K562 (cell line): ENCODE measurements around the gene NR3C1. TPM values are rescaled to one million over a fixed set of nuclear protein-coding genes. Genes with fewer than 3 reads are reported as not detected.

Experiments
- BCOR ChIP-seq: fragments of 450-650 bp; IDR thresholded peaks from 2 replicates; pipeline ENCODE4 v1.6.1; 2016
- CBFB ChIP-seq: sonication (generic); formaldehyde crosslinking; IDR thresholded peaks from 2 replicates; pipeline ENCODE4 v1.4.0; 2020; ENCODE audit warnings: mild to moderate bottlenecking, missing genetic modification reagents
- CREB1 ChIP-seq, 2 experiments: sonication (generic) in 1 of 2; formaldehyde crosslinking in 1 of 2; IDR thresholded peaks; 2 replicates each; pipeline versions ENCODE4 v1.6.1 to v1.8.0; 2012 to 2022; ENCODE audit warnings: inconsistent platforms in 1 of 2, mild to moderate bottlenecking in 1 of 2, missing genetic modification reagents in 1 of 2, moderate library complexity in 1 of 2
- E2F3 ChIP-seq: fragments of 250-450 bp; sonication (Bioruptor Pico); IDR thresholded peaks from 2 replicates; pipeline ENCODE4 v1.4.0; 2020; ENCODE audit warnings: mild to moderate bottlenecking
- EP300 ChIP-seq: IDR thresholded peaks from 2 replicates; pipeline ENCODE4 v1.6.1; 2012; ENCODE audit warnings: low read length, improper control_type of control experiment
- FOXJ3 ChIP-seq: sonication (generic); formaldehyde crosslinking; IDR thresholded peaks from 2 replicates; pipeline ENCODE4 v1.4.0; 2020; ENCODE audit warnings: mild to moderate bottlenecking, missing genetic modification reagents
- FOXP4 ChIP-seq: sonication (generic); formaldehyde crosslinking; IDR thresholded peaks from 2 replicates; pipeline ENCODE4 v1.8.0; 2022; ENCODE audit warnings: mild to moderate bottlenecking, missing genetic modification reagents, borderline replicate concordance
- HLTF ChIP-seq: fragments of 450-650 bp; IDR thresholded peaks from 2 replicates; pipeline ENCODE4 v1.6.1; 2016
- ILK ChIP-seq: fragments of 450-650 bp; IDR thresholded peaks from 2 replicates; pipeline ENCODE4 v1.6.1; 2016; ENCODE audit warnings: missing genetic modification characterization, low read depth, mild to moderate bottlenecking, missing compliant biosample characterization, moderate library complexity, borderline replicate concordance
- KLF16 ChIP-seq: IDR thresholded peaks from 2 replicates; pipeline ENCODE4 v1.6.1; 2016; ENCODE audit warnings: antibody characterized with exemption
- MXI1 ChIP-seq: IDR thresholded peaks from 2 replicates; pipeline ENCODE4 v1.6.1; 2011; ENCODE audit warnings: low read depth, mild to moderate bottlenecking, improper control_type of control experiment, low read length
- NR2C1 ChIP-seq, 2 experiments: fragments of 450-650 bp; IDR thresholded peaks; 2 replicates each; pipeline ENCODE4 v1.6.1; 2017; ENCODE audit warnings: mild to moderate bottlenecking in 2 of 2, antibody characterized with exemption in 1 of 2, inconsistent platforms in 1 of 2, missing compliant biosample characterization in 1 of 2, missing genetic modification characterization in 1 of 2
- NR3C1 ChIP-seq: sonication (generic); formaldehyde crosslinking; IDR thresholded peaks from 2 replicates; pipeline ENCODE4 v1.8.1; 2022; ENCODE audit warnings: missing genetic modification reagents
- RBM25 ChIP-seq: fragments of 200-400 bp; formaldehyde crosslinking; IDR thresholded peaks from 2 replicates; pipeline ENCODE4 v1.6.1; 2018; ENCODE audit warnings: low read length, low read depth, moderate library complexity; ENCODE audit not compliant: severe bottlenecking
- SMARCE1 ChIP-seq: fragments of 450-650 bp; IDR thresholded peaks from 2 replicates; pipeline ENCODE4 v1.7.1; 2016; ENCODE audit warnings: mild to moderate bottlenecking
- SMC3 ChIP-seq: conservative IDR thresholded peaks from 2 replicates; pipeline ENCODE4 v1.6.1; 2011; ENCODE audit warnings: low read depth, low read length, improper control_type of control experiment; ENCODE audit not compliant: insufficient read depth
- SRSF1 ChIP-seq: fragments of 200-400 bp; formaldehyde crosslinking; IDR thresholded peaks from 2 replicates; pipeline ENCODE4 v1.6.1; 2017; ENCODE audit warnings: mild to moderate bottlenecking, low read depth, low read length, moderate library complexity
- SRSF9 ChIP-seq: fragments of 200-400 bp; formaldehyde crosslinking; IDR thresholded peaks from 2 replicates; pipeline ENCODE4 v1.6.1; 2017; ENCODE audit warnings: low read depth, low read length, borderline replicate concordance
- TFAM ChIP-seq: fragments of 250-450 bp; sonication (Bioruptor Pico); conservative IDR thresholded peaks from 2 replicates; pipeline ENCODE4 v1.5.0; 2021; ENCODE audit warnings: mild to moderate bottlenecking, moderate library complexity
- THAP7 ChIP-seq: fragments of 250-450 bp; sonication (Bioruptor Pico); IDR thresholded peaks from 2 replicates; pipeline ENCODE4 v1.5.0; 2021
- ZBED1 ChIP-seq: IDR thresholded peaks from 2 replicates; pipeline ENCODE4 v1.6.1; 2014
- ZNF121 ChIP-seq: sonication (generic); formaldehyde crosslinking; conservative IDR thresholded peaks from 2 replicates; pipeline ENCODE4 v1.8.0; 2022; ENCODE audit warnings: missing genetic modification reagents
- ZNF133 ChIP-seq: fragments of 250-450 bp; sonication (Bioruptor Pico); IDR thresholded peaks from 2 replicates; pipeline ENCODE4 v1.4.0; 2020; ENCODE audit warnings: mild to moderate bottlenecking
- ZNF174 ChIP-seq: fragments of 250-450 bp; sonication (Bioruptor Pico); IDR thresholded peaks from 2 replicates; pipeline ENCODE4 v1.4.0; 2020; ENCODE audit warnings: mild to moderate bottlenecking
- ZNF431 ChIP-seq: sonication (generic); formaldehyde crosslinking; IDR thresholded peaks from 2 replicates; pipeline ENCODE4 v1.8.0; 2022; ENCODE audit warnings: mild to moderate bottlenecking, missing genetic modification reagents
- ZNF699 ChIP-seq: fragments of 250-450 bp; sonication (Bioruptor Pico); IDR thresholded peaks from 2 replicates; pipeline ENCODE4 v1.8.0; 2021; ENCODE audit warnings: mild to moderate bottlenecking, moderate library complexity; ENCODE audit not compliant: insufficient replicate concordance
- ZNF76 ChIP-seq: fragments of 250-450 bp; sonication (Bioruptor Pico); IDR thresholded peaks from 2 replicates; pipeline ENCODE4 v1.4.0; 2020; ENCODE audit warnings: mild to moderate bottlenecking, moderate library complexity, borderline replicate concordance
- ZZZ3 ChIP-seq: fragments of 450-650 bp; IDR thresholded peaks from 2 replicates; pipeline ENCODE4 v1.6.1; 2016; ENCODE audit warnings: antibody characterized with exemption, mild to moderate bottlenecking, moderate library complexity
- polyA plus RNA-seq, 8 experiments: library from polyadenylated mRNA; depleted of rRNA in 4 of 8; stranded (reverse) in 5 of 8; unstranded in 3 of 8; fragments of >200 nt; fragmentation: Nextera tagmentation in 2 of 8; fragmentation: Illumina TruSeq in 1 of 8; extraction: Ambion mirVana in 2 of 8; extraction: Trizol in 1 of 8; gene quantifications; 2 replicates each; pipeline versions ENCODE4 v1.2.1 to v1.2.3, GENCODE V29; 2011 to 2014; ENCODE audit warnings: inconsistent platforms in 1 of 8, missing spikeins in 1 of 8
- total RNA-seq, 7 experiments: library from RNA; depleted of rRNA in 6 of 7; stranded (reverse); fragments of >200 nt in 6 of 7; fragmentation: Illumina TruSeq in 2 of 7; extraction: Trizol in 2 of 7; gene quantifications; 2 replicates each; pipeline versions ENCODE4 v1.2.1 to v1.2.3, GENCODE V29; 2011 to 2021; ENCODE audit warnings: low replicate concordance in 1 of 7
- TF ChIP-seq, protein P1 (sequence below): fragments of 450-650 bp; IDR thresholded peaks from 2 replicates; pipeline ENCODE4 v1.6.1; 2016

NR3C1 gene
- total and polyA plus RNA-seq, 9 of the 15 experiments (the other 6 are each of a cell fraction or from before 2014, with no cell fraction given): 8.2 to 36.0 (median 15.0) TPM

DNA sequence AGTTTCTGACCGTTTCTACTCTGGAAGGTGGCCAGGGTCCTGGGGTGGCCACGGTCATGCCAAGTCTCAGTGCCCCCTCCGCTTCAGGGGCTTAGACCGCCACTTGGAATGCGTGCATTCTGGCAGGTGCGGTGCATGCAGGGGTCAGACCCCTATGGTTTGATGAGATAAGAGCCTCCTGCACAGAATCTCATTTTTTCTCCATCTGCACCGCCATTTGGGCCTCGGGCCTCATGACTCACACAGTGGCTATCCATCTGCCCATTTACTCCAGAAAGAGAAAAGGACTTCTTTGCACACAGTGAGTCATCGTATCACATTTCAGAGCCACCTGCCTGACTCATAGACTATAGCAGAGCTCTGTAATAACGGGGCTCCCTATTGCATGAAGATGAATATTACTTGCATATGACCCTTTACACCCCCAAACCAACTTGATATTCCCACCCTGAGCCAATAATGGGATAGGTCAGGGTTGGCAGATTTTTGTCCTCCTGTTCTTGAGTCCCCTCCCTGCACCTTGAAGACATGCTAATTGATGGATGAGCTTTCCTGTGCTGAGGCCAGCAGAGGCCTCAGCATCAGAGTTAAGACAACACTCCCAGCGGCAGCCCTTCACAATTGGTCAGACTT is 157.4 kb downstream of the NR3C1 start (continued):
- TF ChIP-seq TFAM (CRISPR knock-in tag): no peak
- TF ChIP-seq SRSF1: no peak
- TF ChIP-seq SMARCE1: peak; percentile 97
- TF ChIP-seq ZNF431 (CRISPR knock-in tag): no peak
- no peak for TF ChIP-seq BCOR
- no peak for TF ChIP-seq E2F3 (CRISPR knock-in tag)
- TF ChIP-seq SRSF9: no peak
- TF ChIP-seq HLTF: no peak
- no peak for TF ChIP-seq CBFB
- TF ChIP-seq EP300: peak; percentile 68; the same call in 1 of the 2 replicates
- no peak for TF ChIP-seq ZZZ3
- no peak for TF ChIP-seq NR2C1 (IDR thresholded peaks at IDR 0.05)
- peak; percentile 67 for TF ChIP-seq NR2C1 (tag; IDR thresholded peaks at IDR 0.05)
- TF ChIP-seq THAP7 (CRISPR knock-in tag): no peak
- TF ChIP-seq SMC3: no peak
- TF ChIP-seq CREB1 (IDR thresholded peaks at IDR 0.05): peak; percentile 30; the same call in 1 of the 2 replicates
- TF ChIP-seq CREB1 (CRISPR knock-in tag; IDR thresholded peaks at IDR 0.05): 0 out of 2 replicates have a peak, but pooled peaks have one; percentile 39
- TF ChIP-seq ZNF121 (CRISPR knock-in tag): no peak
- TF ChIP-seq KLF16: peak; percentile 80; the same call in 1 of the 2 replicates
- TF ChIP-seq FOXP4 (CRISPR knock-in tag): no peak
- no peak for TF ChIP-seq ZNF699
- TF ChIP-seq NR3C1 (CRISPR knock-in tag): no peak
- no peak for TF ChIP-seq ZNF174
- TF ChIP-seq ZBED1: no peak
- 0 out of 2 replicates have a peak, but pooled peaks have one; percentile 42 for TF ChIP-seq ZNF76 (CRISPR knock-in tag)
- no peak for TF ChIP-seq MXI1
- no peak for TF ChIP-seq RBM25
- no peak for TF ChIP-seq FOXJ3 (CRISPR knock-in tag)
- TF ChIP-seq ILK (tag): no peak
- TF ChIP-seq ZNF133 (CRISPR knock-in tag): no peak
- TF ChIP-seq, protein P1, sequence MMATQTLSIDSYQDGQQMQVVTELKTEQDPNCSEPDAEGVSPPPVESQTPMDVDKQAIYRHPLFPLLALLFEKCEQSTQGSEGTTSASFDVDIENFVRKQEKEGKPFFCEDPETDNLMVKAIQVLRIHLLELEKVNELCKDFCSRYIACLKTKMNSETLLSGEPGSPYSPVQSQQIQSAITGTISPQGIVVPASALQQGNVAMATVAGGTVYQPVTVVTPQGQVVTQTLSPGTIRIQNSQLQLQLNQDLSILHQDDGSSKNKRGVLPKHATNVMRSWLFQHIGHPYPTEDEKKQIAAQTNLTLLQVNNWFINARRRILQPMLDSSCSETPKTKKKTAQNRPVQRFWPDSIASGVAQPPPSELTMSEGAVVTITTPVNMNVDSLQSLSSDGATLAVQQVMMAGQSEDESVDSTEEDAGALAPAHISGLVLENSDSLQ: 0 out of 2 replicates have a peak, but pooled peaks have one; percentile 9
